Umbilical cord (tissue), 2 donors: Measurements from ENCODE around the gene HCAR3. TPM values are rescaled to one million over a fixed set of nuclear protein-coding genes. Genes with fewer than 3 reads are reported as not detected.
"Not testable (repeated sequence)": the region's sequence is repeated elsewhere in the genome, so short reads cannot be mapped to it uniquely, and the experiment has no call there.

Experiments used
- DNase-seq: peaks from one replicate; pipeline ENCODE4 v3.0.0-alpha.2; 2015; ENCODE audit warnings: low spot score
- total RNA-seq: library from RNA; depleted of rRNA; stranded (reverse); fragments of >200 nt; gene quantifications from one replicate; pipeline ENCODE4 v1.2.3, GENCODE V29; 2014; ENCODE audit warnings: low replicate concordance; ENCODE audit not compliant: insufficient read depth

The HCAR3 gene
- total RNA-seq = 0.96 TPM

DNA sequence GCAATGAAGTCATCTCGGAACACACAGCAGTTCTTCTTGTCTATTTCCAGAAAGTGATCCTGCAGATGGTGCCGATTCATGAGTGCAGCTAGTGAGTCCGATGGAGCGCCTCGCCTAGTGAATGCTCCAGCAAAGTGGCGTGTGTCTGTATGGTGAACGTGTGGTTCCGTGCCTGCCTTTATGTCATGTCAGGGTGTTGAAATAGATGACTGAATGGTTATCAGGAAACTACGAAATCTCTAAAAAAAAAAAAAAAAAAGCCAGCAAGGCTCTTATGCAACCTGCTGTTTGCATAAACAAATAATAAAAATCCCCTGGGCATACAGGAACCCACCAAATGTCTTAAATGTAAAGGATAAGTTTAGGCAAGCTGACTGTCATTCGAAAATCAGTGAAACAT, at the start of gene HCAR3:
TSS of gene HCAR3 (minus strand) at position 154 of the 400 bp plus-strand sequence. CDS start at position 80, 74 bp downstream.
- DNase-seq = not testable (repeated sequence)

DNA sequence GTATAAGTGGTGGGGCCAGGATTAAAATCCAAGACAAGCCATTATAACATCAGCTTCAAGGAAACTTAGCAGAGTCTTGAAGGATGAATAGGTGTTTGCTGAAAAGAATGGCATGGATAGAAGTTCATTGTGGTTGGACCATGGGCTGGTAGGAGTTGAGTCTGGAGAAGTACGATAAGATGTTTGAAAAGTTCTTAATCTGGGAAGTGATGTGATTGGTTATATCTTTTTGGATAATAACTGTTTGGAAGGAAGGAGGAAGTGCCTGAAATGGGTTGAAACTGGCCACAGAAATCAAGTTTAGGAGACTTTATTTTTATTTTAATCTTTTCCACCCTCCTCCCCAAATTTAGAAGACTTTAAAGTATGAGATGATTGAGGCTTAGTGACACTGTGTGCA, 41.0 kb upstream of the HCAR3 start:
- DNase-seq = no peak

- no peak for DNase-seq
These were observed 38.2 kb upstream of the HCAR3 start for GRCh38 chr12:122754790-122755189.

DNA sequence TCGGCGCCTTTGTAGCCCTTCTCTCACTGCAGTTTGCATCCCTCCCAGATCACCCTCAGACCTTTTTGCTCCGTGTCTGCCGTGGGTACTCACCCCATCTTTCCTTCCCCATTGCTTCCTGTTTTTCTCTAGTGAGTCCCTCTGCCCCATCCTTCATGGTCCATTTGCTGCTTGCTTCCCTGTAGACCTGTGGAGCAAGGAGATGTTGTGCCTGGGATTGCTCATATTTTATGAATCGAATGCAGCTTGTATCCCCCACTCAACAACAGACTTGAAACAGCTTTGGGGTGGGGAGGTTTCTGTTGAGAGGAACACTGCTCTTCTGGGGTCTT, 36.7 kb upstream of the HCAR3 start:
- DNase-seq = no peak

DNA sequence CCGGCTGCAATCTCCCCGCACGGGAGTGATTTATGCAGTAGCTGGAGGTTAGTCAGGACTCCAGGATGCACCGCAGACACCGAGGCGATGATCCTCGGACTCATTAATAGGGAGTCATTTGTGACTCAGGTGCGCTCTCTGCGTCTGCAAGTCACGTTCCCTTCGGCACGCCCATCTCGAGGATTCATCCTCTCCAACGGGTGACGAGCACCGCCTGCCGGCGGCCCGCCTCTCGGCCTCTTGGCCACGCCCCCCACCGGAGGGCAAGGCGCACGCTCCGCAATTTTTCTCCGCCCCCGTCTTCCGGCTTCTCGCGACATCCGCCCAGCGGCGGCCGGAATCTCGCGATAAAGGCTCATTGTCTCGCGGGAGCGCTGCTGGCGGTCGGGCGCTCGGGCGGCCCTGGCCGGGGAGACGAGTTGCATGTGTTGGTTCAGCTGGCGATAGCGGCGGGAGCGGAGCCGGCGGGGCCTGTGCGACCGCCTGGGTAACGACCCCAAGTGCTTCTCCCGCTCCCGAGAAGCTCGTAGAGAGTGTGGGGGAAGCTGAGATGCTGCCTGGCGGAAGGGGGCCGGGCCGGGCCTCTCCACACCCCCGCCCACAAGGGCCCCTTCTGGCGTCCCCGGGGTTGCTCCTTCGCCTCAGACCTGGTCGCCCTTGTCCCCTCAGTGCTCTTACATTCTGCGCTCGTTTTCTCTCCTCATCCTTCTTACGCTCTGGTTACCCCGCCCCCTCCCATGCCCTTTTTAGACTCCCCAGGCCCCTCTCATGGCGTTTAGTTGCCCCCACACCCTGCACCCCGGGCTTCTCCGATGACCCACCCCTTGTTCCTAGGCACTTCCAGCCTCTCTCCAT, 36.1 kb upstream of the HCAR3 start, which contains the start of gene DENR:
TSS of gene DENR (plus strand) at position 361 of the 855 bp plus-strand sequence. CDS start 878 bp downstream, outside the sequence.
- peak; percentile 98 for DNase-seq

DNA sequence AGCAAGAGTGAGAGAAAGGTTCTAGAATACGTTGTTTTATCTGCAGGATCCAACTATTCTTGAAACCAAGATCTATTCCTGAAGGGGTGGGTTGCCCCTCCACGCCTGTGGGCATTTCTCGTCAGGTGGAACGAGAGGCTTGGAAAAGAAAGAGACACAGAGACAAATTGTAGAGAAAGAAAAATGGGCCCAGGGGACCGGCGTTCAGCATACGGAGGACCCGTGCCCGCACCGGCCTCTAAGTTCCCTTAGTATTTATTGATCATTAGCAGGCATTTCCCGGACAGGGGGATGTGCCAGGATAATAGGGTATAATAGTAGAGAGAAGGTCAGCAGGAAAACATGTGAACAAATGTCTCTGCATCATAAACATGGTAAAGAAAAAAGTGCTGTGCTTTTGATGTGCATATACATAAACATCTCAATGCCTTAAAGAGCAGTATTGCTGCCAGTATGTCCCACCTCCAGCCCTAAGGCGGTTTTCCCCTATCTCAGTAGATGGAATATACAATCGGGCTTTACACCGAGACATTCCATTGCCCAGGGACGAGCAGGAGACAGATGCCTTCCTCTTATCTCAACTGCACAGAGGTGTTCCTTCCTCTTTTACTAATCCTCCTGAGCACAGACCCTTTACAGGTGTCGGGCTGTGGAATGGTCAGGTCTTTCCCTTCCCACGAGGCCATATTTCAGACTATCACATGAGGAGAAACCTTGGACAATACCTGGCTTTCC, 34.3 kb upstream of the HCAR3 start:
- not testable (repeated sequence) for DNase-seq

DNA sequence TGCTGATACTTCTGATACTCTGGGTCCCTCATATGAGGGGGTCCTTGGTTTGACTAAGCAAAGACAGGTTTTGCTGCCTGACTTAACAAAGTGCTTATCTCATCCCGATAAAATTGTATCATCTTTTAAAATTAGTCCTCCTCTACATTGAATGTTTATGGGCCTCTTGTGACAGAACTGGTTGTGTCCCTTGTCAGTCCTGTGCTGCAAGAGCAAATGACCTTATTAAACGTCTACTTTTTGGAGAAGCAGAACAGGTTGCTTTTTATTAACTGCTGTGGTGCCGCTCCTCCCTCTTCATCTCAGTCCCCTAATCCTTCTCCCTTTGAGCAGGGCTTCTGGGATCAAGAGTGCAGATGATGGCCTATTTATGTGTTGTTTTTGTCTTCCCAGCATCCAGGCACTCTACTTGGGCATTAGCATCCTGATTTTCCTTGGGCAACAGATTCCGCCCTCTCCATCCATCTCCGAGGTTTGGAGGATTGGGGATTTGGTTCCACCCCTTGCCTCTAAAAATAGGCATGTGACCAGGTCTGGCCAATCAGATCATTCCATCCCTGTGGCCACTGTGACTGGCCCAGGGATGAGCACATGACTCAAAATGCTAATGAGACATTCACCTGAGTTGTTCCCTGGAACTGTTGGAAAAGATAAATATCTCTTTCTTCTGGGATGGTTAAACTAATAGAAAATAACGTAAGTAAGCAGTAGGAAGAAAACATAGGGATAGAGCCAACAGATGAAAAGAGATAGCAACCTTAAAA, 33.1 kb upstream of the HCAR3 start:
- DNase-seq = no peak

DNA sequence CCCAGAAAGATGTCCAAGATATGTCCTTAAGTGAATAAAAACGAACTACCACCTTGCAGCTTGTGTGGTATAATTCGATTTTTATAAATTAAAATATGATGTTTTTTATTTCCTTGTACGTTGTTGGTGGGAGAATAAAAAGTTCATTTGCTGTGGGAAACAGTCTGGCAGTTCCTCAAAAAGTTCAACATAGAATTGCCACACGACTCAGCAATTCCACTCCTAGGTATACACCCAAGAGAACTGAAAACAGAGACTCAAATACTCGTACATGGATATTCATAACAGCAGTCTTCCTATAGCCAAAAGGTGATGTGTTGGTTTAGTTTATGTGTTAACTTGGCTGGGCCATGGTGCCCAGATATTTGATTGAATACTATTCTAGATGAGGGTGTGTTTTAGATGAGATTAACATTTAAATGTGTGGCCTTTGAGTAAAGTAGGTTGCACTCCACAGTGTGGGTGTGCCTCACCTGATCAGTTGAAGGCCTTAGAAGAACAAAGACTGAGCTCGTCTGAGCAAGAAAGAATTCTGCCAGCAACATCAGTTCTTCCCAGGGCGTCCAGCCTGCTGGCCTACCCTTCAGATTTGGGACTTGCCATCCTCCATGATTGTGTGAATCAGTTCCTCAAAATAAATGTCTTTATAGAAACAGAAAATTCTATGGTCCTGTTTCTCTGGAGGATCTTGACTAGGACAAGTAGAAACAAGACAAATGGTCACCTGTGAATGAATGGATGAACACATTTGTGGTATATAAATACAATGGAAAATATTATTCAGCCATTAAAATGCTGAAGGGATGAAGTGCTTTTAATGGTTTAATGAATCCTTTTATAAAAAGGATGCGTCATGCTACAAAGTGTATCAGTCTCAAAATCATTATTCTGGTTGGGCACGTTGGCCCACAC, 30.9 kb upstream of the HCAR3 start:
- no peak for DNase-seq

GRCh38 chr12:122743895-122744525, 27.4 kb upstream of the HCAR3 start:
- no peak for DNase-seq

GRCh38 chr12:122740351-122740750, 23.7 kb upstream of the HCAR3 start:
- no peak for DNase-seq

DNA sequence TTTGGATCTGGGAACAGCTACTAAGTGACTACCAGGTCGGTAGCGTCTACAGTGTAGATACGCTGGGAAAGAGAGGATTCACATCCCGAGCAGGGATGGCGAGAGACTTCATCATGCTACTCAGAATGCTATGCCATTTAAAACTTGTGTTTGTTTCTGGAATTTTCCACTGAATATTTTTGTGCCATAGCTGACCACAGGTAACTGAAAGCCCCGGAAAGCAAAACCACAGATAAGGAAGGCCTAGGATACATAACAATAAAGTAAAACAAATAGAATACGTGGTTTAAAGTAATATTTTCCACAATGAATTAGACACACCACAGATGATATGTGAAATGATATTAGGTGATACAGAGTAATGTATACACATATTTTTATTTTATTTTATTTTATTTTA, 22.0 kb upstream of the HCAR3 start:
- no peak for DNase-seq

- DNase-seq = no peak
These were observed 16.0 kb upstream of the HCAR3 start for GRCh38 chr12:122732611-122733010.

GRCh38 chr12:122732170-122732569, 15.6 kb upstream of the HCAR3 start:
- DNase-seq = no peak

GRCh38 chr12:122730215-122731014, 13.8 kb upstream of the HCAR3 start, which contains the start of gene HCAR1:
Gene HCAR1, minus strand, starts transcription at chr12:122730844. Its CDS starts 505 bp downstream, at chr12:122730339.
- no peak for DNase-seq

DNA sequence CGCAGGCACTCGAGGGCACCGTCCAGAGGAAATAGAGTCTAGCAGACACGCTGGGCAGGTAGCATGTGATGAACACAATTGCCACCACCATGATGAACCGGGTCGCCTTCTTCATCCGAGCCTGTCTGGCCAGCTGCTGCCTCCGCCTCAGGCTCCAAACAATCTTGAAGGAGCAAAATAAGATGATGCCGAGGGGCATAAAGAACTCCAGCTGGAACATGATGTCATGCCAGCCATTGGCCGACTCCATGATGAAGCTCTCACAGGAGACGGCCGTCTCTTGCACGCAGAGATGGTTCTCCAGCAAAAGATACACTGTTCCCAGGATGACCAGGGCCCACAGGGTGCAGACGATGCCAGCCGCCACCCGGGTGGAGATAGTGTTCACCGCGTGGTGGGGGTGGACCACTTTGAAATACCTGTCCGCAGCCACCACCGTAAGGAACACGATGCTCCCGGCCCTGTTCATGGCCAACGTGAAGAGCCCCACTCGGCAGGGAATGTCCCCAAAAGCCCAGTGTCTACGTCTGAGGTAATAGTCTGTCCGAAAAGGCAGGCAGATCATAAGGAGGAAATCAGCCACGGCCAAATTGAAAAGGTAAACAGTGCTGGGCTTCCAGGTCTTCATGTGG, 13.1 kb upstream of the HCAR3 start:
- DNase-seq = no peak

- peak; percentile 74 for DNase-seq
These were observed 9.5 kb upstream of the HCAR3 start for GRCh38 chr12:122726080-122726558.

DNA sequence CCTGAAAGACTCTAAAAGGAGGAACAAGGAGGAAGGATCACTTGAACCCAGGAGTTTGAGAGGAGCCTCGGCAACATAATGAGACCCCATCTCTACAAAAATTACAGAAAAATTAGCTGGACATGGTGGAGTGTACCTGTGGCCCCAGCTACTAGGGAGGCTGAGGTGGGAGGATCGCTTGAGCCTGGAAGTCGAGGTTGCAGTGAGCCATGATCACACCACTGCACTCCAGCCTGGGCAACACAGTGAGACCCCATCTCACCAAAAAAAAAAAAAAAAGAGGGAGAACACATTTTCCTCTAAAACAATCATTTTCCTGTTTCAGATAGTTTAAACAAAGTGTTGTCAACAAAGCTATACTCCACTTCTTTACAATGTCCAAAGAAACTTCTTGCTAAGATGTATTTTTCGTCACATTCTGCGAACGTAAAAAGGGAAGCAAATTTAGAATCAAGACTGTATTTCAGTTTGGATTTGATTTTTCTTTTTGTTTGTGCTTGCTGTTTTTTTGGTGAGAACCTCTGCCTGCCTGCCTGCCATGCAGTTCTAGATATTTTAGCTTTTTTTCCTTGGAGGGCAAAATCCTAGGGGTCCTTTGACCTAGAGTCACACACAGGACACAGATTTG, 9.0 kb upstream of the HCAR3 start:
- DNase-seq = no peak

DNA sequence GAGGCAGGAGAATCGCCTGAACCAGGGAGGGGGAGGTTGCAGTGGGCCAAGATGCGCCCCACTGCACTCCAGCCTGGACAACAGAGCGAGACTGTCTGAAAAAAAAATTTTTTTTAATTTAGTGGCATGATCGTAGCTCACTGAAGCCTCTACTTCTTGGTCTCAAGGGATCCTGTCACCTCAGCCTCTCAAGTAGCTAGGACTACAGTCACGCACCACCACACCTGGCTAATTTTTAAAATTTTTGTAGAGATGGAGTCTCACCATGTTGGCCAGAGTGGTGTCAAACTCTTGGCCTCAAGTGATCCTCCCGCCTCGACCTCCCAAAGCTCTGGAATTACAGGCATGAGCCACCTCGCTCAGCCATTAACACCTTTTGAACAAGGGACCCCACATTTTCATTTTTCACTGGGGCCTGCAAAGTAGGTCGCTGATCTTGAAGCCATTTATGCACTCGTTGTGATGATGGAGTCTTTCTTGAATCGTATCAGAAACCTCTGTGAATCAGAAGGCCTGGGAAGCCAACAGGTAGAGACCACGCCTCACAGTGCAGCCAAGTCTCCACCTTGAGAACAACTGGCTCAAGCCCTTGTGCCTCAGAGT, 8.1 kb upstream of the HCAR3 start:
- no peak for DNase-seq
